H9 (cell line): ENCODE data around the gene SYT3. TPM values are rescaled to one million over a fixed set of nuclear protein-coding genes. Genes with fewer than 3 reads are reported as not detected.
"Not testable (repeated sequence)": the region's sequence is repeated elsewhere in the genome, so short reads cannot be mapped to it uniquely, and the experiment has no call there.

ENCODE experiments used
- DNase-seq: peaks from one replicate; pipeline ENCODE4 v3.0.0-alpha.2; 2017
- H2AFZ ChIP-seq: one replicate; pipeline ENCODE4 v1.6.1; 2013; ENCODE audit warnings: mild to moderate bottlenecking, low read length, control low read depth, moderate library complexity
- H2AK5ac ChIP-seq: 2 replicates; pipeline ENCODE4 v1.6.1; 2013; ENCODE audit warnings: low read length, control low read depth, mixed read lengths; ENCODE audit not compliant: insufficient read length
- H2BK120ac ChIP-seq: one replicate; pipeline ENCODE4 v1.6.1; 2013; ENCODE audit warnings: low read depth, mild to moderate bottlenecking, low read length, control low read depth, inconsistent platforms; ENCODE audit not compliant: poor library complexity, severe bottlenecking
- H2BK12ac ChIP-seq: 2 replicates; pipeline ENCODE4 v1.6.1; 2013; ENCODE audit warnings: low read length, control low read depth, mixed read lengths, low read depth; ENCODE audit not compliant: insufficient read length
- H2BK15ac ChIP-seq: 2 replicates; pipeline ENCODE4 v1.6.1; 2013; ENCODE audit warnings: low read depth, low read length, control low read depth
- H2BK20ac ChIP-seq: one replicate; pipeline ENCODE4 v1.6.1; 2013; ENCODE audit warnings: low read depth, mild to moderate bottlenecking, low read length, control low read depth, inconsistent platforms; ENCODE audit not compliant: poor library complexity, severe bottlenecking
- H2BK5ac ChIP-seq: 2 replicates; pipeline ENCODE4 v1.6.1; 2013; ENCODE audit warnings: low read length, control low read depth, mixed read lengths; ENCODE audit not compliant: insufficient read length
- H3K14ac ChIP-seq: 2 replicates; pipeline ENCODE4 v1.6.1; 2013; ENCODE audit warnings: low read length, control low read depth; ENCODE audit not compliant: insufficient read depth
- H3K18ac ChIP-seq: 2 replicates; pipeline ENCODE4 v1.6.1; 2013; ENCODE audit warnings: low read depth, mild to moderate bottlenecking, mixed read lengths, low read length, control low read depth; ENCODE audit not compliant: insufficient read length
- H3K23ac ChIP-seq: 2 replicates; pipeline ENCODE4 v1.6.1; 2013; ENCODE audit warnings: low read length, control low read depth, mixed read lengths, low read depth; ENCODE audit not compliant: insufficient read length
- H3K23me2 ChIP-seq: 2 replicates; pipeline ENCODE4 v1.6.1; 2013; ENCODE audit warnings: low read depth, mild to moderate bottlenecking, mixed read lengths, low read length, control low read depth; ENCODE audit not compliant: insufficient read length, poor library complexity, severe bottlenecking
- H3K27ac ChIP-seq: 2 replicates; pipeline ENCODE4 v1.5.1; 2013; ENCODE audit warnings: low read length, control low read depth, mixed read lengths, low read depth; ENCODE audit not compliant: insufficient read length
- H3K27me3 ChIP-seq: 2 replicates; pipeline ENCODE4 v1.6.1; 2013; ENCODE audit warnings: low read length, control low read depth, inconsistent platforms; ENCODE audit not compliant: insufficient read depth
- H3K4ac ChIP-seq: 2 replicates; pipeline ENCODE4 v1.6.1; 2013; ENCODE audit warnings: low read depth, mild to moderate bottlenecking, control low read depth, inconsistent platforms, low read length, moderate library complexity
- H3K4me1 ChIP-seq: 2 replicates; pipeline ENCODE4 v1.6.1; 2013; ENCODE audit warnings: low read length, control low read depth, inconsistent platforms; ENCODE audit not compliant: insufficient read depth
- H3K4me2 ChIP-seq: 2 replicates; pipeline ENCODE4 v1.6.1; 2013; ENCODE audit warnings: low read length, control low read depth, mixed read lengths; ENCODE audit not compliant: insufficient read length, insufficient read depth
- H3K56ac ChIP-seq: 2 replicates; pipeline ENCODE4 v1.6.1; 2013; ENCODE audit warnings: low read depth, mild to moderate bottlenecking, mixed read lengths, low read length, control low read depth; ENCODE audit not compliant: insufficient read length
- H3K79me1 ChIP-seq: 2 replicates; pipeline ENCODE4 v1.6.1; 2013; ENCODE audit warnings: low read depth, mild to moderate bottlenecking, moderate library complexity, low read length, control low read depth, inconsistent platforms; ENCODE audit not compliant: insufficient read depth, poor library complexity, severe bottlenecking
- H3K79me2 ChIP-seq: 2 replicates; pipeline ENCODE4 v1.6.1; 2013; ENCODE audit warnings: low read length, control low read depth, inconsistent platforms; ENCODE audit not compliant: insufficient read depth
- H3K9ac ChIP-seq: 2 replicates; pipeline ENCODE4 v1.6.1; 2013; ENCODE audit warnings: low read length, control low read depth, mixed read lengths; ENCODE audit not compliant: insufficient read length; ENCODE audit errors: extremely low read depth
- H3K9me3 ChIP-seq: one replicate; pipeline ENCODE4 v1.6.1; 2013; ENCODE audit warnings: low read depth, low read length, inconsistent platforms; ENCODE audit not compliant: control insufficient read depth
- H3T11ph ChIP-seq: one replicate; pipeline ENCODE4 v1.6.1; 2013; ENCODE audit warnings: mild to moderate bottlenecking, low read length, control low read depth, inconsistent platforms
- H4K20me1 ChIP-seq: one replicate; pipeline ENCODE4 v1.6.1; 2013; ENCODE audit not compliant: control insufficient read depth, insufficient read length, insufficient read depth
- H4K5ac ChIP-seq: 2 replicates; pipeline ENCODE4 v1.6.1; 2013; ENCODE audit warnings: low read depth, mild to moderate bottlenecking, mixed read lengths, low read length, control low read depth; ENCODE audit not compliant: insufficient read length
- H4K8ac ChIP-seq: replicated peaks from 2 replicates; pipeline ENCODE4 v1.6.1; 2013; ENCODE audit warnings: low read length, control low read depth, mixed read lengths, low read depth; ENCODE audit not compliant: insufficient read length
- H4K91ac ChIP-seq: 2 replicates; pipeline ENCODE4 v1.6.1; 2013; ENCODE audit warnings: low read depth, mild to moderate bottlenecking, moderate library complexity, mixed read lengths, low read length, control low read depth; ENCODE audit not compliant: insufficient read length
- H3K27ac Mint-ChIP-seq, 3 experiments: 2 replicates in 2 of 3; 3 replicates in 1 of 3; pipeline ENCODE4 v1.8.0; 2020 to 2021; ENCODE audit warnings: mixed read lengths in 3 of 3, mild to moderate bottlenecking in 1 of 3, moderate library complexity in 1 of 3
- H3K27me3 Mint-ChIP-seq: 2 replicates; pipeline ENCODE4 v1.8.0; 2021; ENCODE audit warnings: low read depth, mild to moderate bottlenecking, moderate library complexity, mixed read lengths
- H3K36me3 Mint-ChIP-seq, 3 experiments: 2 replicates in 2 of 3; 3 replicates in 1 of 3; pipeline ENCODE4 v1.8.0; 2020 to 2021; ENCODE audit warnings: low read depth in 3 of 3, mixed read lengths in 3 of 3; ENCODE audit not compliant: insufficient read depth in 1 of 3
- H3K4me1 Mint-ChIP-seq, 2 experiments: 2 replicates each; pipeline ENCODE4 v1.8.0; 2020; ENCODE audit warnings: mixed read lengths in 2 of 2
- H3K4me3 Mint-ChIP-seq, 2 experiments: 2 replicates in 1 of 2; 3 replicates in 1 of 2; pipeline ENCODE4 v1.8.0; 2020 to 2021; ENCODE audit warnings: mild to moderate bottlenecking in 2 of 2, mixed read lengths in 2 of 2, moderate library complexity in 1 of 2
- H3K9me3 Mint-ChIP-seq, 2 experiments: 2 replicates in 1 of 2; 3 replicates in 1 of 2; pipeline ENCODE4 v1.8.0; 2020; ENCODE audit warnings: mild to moderate bottlenecking in 2 of 2, mixed read lengths in 2 of 2, moderate library complexity in 1 of 2
- WGBS: extraction: QIAGEN DNeasy Blood & Tissue Kit; methylation state at CpG from one replicate; pipeline ENCODE4 v1.1.7; 2013; ENCODE audit warnings: missing lambda C conversion rate, low lambda C conversion rate, mixed read lengths; ENCODE audit not compliant: insufficient read length; ENCODE audit errors: extremely low coverage; 5-methylcytosine and 5-hydroxymethylcytosine counted together
- total RNA-seq: library from RNA; stranded (reverse); gene quantifications from 2 replicates; pipeline ENCODE4 v1.2.1, GENCODE V29; 2021

Gene SYT3
- total RNA-seq, 1 experiment from 2014 or later: 3.1 TPM

- not testable (repeated sequence) for H4K20me1 ChIP-seq, H3K79me2 ChIP-seq, DNase-seq, H3K14ac ChIP-seq, H3K4me3 Mint-ChIP-seq, H2BK20ac ChIP-seq, H3K4me2 ChIP-seq, H3K9me3 ChIP-seq, H3K27ac ChIP-seq, H3K23me2 ChIP-seq, H3K4me1 ChIP-seq, H2BK120ac ChIP-seq, H3K27me3 Mint-ChIP-seq, H3K36me3 Mint-ChIP-seq, H3K4me1 Mint-ChIP-seq, H2BK12ac ChIP-seq, H3K18ac ChIP-seq, H3K23ac ChIP-seq, H2BK5ac ChIP-seq, H3K79me1 ChIP-seq, H3K27ac Mint-ChIP-seq, H4K8ac ChIP-seq, H3K4ac ChIP-seq, H3K56ac ChIP-seq, H2AFZ ChIP-seq, H3K27me3 ChIP-seq, H2AK5ac ChIP-seq, H4K5ac ChIP-seq, H3T11ph ChIP-seq, H4K91ac ChIP-seq, H2BK15ac ChIP-seq, H3K9ac ChIP-seq, H3K9me3 Mint-ChIP-seq
- no CpG with 5 or more reads among the region's 5 CpGs for WGBS
Observed at GRCh38 chr19:50619184-50619583, 20.5 kb downstream of the SYT3 start.

GRCh38 chr19:50618379-50618778, 21.3 kb downstream of the SYT3 start:
- H3K9ac ChIP-seq, H4K8ac ChIP-seq, H3K56ac ChIP-seq, H3K4me1 ChIP-seq, H3K4me1 Mint-ChIP-seq, H3T11ph ChIP-seq, H3K36me3 Mint-ChIP-seq, H3K27ac Mint-ChIP-seq, H3K4me3 Mint-ChIP-seq, H3K23ac ChIP-seq, H4K20me1 ChIP-seq, H2AFZ ChIP-seq, H3K23me2 ChIP-seq, H2BK120ac ChIP-seq, H3K79me2 ChIP-seq, DNase-seq, H3K4ac ChIP-seq, H3K27ac ChIP-seq, H4K91ac ChIP-seq, H3K14ac ChIP-seq, H2BK12ac ChIP-seq, H3K18ac ChIP-seq, H2AK5ac ChIP-seq, H3K9me3 Mint-ChIP-seq, H3K9me3 ChIP-seq, H4K5ac ChIP-seq, H2BK20ac ChIP-seq, H3K27me3 ChIP-seq, H3K79me1 ChIP-seq, H2BK5ac ChIP-seq, H2BK15ac ChIP-seq, H3K4me2 ChIP-seq: not testable (repeated sequence)
- peaks cover 13% of the 10 kb centered on the region for H3K27me3 Mint-ChIP-seq
- no CpG with 5 or more reads among the region's 5 CpGs for WGBS
